D341Med (cell line): ENCODE data around the gene ZFP69.

Experiments used
- DNase-seq: peaks from one replicate; pipeline ENCODE4 v3.0.0; 2012; ENCODE audit warnings: low spot score

Gene ZFP69

DNA sequence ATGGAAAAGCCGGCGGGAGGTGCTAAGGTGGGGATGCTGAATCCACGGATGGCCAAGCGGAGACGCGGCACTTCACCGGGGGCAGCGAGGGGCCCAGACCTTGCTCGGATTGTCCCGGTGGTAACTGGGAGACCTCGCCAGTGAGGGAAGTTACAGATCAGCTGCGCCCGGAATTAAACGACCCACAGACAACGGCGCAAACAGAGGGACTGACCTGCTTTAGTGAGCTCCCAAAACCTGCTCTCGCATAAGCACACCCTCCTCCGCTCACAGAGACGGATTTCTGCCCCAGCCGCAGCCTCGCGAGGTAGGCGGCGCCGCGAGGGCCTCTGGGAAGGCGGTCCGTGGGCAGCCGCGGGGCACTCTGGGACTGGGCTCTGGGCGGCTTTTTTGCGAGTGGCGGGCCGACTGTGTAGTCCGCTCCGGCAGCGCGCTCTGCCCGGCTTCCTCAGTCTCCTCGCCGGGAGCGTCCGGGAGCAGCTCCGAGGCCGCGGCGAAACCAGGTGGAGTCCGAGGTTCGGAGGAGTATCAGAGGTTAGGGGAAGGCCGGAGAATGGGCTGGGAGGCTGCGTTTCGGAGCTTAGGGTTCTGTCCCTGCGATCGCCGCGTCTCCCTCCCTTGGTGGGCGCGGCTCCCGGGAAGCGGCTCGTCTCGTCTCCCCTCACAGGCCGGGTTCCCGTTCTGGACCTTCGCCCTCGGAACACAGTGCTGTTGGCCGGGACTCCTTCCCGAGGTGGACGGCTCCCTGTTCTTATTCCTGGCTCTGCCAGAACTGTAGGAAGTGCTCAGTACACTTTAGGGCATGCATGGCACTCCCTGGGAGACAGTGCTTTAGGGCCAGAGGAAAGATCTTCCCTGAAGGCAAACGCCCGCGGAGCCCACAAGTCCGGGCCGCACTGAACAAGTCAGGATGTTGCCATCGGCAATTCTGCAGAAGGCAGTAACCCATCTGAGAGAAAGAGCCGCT is 31.6 kb downstream of the ZFP69 start, which contains the start of gene EXO5:
Gene EXO5, plus strand, starts transcription at position 393 of the 967 bp plus-strand sequence. CDS start 5,778 bp downstream, outside the sequence.
- DNase-seq: peak; percentile 89

DNA sequence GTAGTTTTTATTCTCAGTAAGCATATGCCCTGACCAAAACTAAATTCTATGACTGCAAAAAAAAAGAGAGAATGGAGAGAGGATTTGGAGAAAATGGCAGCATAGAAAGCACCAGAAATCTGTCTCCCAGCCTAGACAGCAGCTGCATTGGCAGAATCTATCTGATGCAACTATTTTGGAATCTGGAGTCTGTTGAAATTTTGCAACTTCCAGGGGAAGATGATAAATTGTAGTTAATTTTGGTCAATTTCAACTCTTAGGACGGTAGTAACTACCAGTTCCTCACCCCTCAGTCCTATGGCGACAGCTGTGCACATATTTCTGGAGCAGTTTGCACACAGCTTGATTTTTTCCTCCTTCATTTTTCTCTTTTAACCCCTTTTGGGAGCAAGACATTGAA is 42.4 kb downstream of the ZFP69 start:
- DNase-seq: no peak

DNA sequence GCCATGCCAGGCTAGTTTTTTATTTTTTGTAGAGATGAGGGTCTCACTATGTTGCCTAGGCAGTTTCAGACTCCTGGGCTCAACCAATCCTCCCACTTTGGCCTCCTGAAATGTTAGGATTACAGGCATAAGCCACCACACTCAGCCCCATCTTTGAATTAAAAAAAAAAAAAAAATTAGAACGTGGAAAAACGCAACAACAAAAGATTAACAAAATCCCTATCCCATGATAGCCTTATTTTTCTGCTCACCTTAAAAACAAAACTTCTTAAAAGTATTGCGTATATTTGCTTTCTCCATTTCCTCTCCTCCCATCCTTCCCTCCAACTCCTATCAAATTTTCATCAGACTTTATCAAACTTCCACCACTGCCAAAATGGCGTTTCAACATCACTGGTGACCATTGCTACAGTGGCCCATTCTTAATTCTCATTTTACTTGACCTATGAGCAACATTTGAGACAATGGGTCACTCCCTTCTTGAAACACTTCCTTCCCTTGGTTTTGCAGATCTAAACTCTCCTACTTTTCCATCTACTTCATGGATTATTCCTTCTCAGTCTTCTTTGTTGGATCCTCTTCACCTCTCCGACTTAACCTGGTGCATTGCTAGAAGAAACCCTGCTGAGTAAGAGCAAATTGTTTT is 53.8 kb downstream of the ZFP69 start:
- DNase-seq: peak; percentile 21

DNA sequence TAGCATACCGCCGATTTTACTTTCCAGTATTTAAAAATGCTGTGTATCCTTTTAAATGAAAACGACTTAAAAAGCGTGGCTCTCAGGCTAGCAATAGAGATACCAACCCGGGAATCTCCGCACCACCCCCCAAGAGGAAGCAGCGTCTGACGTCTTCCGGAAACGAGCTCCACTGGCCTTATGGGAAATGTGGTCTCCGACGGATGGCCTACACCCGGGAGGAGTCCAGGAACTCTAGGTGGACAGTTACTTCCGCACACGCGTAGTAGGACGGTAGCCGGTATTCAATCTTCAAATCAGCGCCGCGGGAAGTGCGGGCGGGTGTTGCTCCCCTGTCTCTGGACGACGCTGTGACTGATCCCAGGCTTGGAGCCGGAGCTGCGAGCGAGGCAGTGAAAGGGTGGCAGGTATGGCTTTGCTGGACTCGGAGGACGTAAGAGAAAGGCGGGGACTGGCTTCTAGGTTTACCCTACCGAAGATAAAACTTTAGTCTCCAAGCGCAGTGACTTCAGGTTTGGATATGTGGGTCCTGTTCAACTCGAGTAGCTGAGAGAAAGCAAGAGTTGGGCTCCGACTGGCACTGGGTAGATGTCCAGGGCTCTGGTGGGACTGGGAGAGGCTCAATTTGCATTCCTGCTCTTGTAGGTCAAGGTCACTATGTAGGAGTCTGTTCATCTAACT is 54.4 kb downstream of the ZFP69 start, which contains the start of gene ZNF684:
Gene ZNF684, plus strand, starts transcription at position 257 of the 681 bp plus-strand sequence. CDS start 1,530 bp downstream, outside the sequence.
- peak; percentile 89 for DNase-seq

DNA sequence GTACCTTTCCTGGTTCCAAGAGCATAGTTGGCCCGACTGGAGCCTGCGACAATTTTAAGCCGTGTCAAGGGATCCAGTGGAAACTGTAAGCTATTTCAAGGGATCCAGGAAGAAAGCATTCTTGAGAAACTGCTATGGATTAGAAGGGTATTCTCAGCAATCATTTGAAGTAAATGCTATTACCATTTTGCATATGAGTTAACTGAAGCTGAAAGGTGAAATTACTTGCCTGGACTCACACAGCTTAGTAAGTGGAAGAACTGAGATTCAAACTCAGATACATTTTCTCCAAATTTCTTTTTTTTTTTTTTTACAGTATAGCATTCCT is 54.9 kb downstream of the ZFP69 start:
- no peak for DNase-seq

DNA sequence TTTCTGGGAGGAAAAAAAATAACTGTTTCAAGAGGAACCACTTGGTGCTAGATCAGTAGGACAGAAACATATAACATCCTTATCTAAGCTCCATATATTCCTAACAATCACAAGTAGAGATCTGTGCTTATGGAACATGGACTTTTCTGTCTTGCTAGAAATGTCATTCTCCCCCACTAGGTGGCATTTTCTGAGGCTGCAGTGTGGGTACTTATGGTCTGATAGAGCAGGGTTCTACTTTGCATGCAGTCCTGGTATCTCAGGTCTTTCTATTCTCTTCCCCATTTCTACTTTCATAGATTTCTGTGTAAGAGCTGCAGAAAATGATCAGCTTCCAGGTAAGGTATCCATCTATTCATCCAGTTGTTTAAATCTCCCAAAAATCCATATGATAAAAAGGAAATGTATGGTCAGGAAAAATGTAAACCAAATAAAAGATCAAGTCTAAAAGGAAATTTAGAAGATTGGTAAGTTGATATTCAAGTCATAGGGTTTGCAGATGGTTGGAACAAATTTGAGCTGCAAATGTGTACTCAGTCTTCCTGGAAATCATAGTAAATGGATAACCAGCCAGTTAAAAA is 55.8 kb downstream of the ZFP69 start:
- peak; percentile 58 for DNase-seq

DNA sequence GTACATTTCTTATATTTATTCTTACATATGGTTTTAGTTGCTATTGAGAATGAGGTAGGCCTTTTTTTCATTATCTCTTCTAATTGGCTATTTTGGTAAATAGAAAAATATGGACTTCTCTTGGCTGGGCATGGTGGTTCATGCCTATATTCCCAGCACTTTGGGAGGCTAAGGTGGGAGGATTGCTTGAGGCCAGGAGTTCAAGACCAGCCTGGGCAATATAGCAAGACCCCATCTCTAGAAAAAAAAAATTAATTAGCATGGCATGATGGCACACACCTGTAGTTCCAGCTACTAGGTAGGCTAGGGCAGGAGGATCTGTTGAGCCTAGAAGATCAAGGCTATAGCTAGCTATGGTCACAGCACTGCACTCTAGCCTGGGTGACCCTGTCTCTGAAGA is 57.5 kb downstream of the ZFP69 start:
- DNase-seq: no peak

DNA sequence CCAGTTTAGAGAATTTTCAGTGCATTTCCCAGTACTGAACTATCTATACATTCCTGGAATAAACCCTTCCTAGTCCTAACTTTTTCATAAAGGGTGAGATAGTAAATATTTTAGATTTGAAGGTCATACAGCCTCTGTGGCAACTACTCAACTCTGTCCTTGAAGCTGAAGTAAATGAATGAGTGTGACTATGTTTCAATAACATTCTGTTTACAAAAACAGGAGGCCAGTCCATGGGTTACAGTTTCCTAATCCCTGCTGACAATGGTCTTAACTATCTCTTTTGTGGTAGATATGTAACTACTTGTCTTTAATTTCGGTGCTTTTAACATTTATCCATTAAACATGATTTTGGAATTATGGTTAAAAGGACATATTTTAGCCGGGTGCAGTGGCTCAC is 58.6 kb downstream of the ZFP69 start:
- no peak for DNase-seq

DNA sequence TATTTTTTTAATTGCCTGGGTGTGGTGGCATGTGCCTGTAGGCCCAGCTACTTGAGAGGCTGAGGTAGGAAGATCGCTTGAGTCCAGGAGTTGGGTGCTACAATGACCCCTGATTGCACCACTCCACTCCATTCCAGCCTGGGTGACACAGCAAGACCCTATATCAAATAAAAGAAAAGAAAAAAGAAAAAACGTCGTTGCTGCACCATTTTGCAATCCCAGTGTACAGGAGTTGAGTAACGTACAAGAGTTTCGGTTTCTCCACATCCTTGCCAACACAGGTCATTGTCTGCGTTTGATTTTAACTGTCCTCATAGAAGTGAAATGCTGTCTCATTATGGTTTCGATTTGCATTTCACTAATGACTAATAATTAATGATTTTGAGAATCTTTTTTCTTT is 62.2 kb downstream of the ZFP69 start:
- no peak for DNase-seq
